HL-60/S4 (cell line): ENCODE measurements around the gene TMEM255B.

Experiments
- in situ Hi-C: fragments of 300-500 bp; cut with MboI; formaldehyde crosslinking; loops from 2 replicates; pipeline ENCODE4 v1.14.3; 2022; ENCODE audit warnings: low sequenced_read_pairs

Gene TMEM255B

GRCh38 chr13:113766035-113766800 lies 7.2 kb downstream of the TMEM255B start:
- in situ Hi-C loops = no loop called here

GRCh38 chr13:113767366-113767765 lies 8.3 kb downstream of the TMEM255B start:
- in situ Hi-C loops = no loop called here

GRCh38 chr13:113768018-113768905 lies 9.2 kb downstream of the TMEM255B start:
- in situ Hi-C loops = no loop called here

DNA sequence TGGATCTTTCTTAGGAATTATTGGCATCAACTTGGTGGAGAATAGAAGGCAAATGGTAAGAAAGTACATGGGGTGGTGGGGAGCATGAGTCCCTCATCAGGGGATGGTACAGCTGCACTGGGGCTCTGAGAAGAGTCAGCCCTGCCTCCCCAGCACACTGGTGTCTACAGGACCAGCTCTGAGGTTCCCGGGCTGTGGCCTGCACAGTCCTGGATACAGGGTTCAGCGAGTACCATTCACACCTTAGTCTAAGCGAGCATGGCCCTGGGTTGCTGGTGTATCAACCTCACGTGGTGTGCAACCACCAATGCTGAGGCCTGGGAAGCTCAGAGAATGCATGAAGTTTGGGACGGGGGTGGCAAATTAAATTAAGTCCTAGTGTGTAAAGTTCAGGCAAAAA lies 10.1 kb downstream of the TMEM255B start:
- in situ Hi-C loops = no loop called here

- in situ Hi-C loops = no loop called here
These were observed 10.9 kb downstream of the TMEM255B start for GRCh38 chr13:113769881-113770280.

- in situ Hi-C loops = no loop called here
These were observed 11.4 kb downstream of the TMEM255B start for GRCh38 chr13:113770441-113770840.

- in situ Hi-C loops = no loop called here
These were observed 11.9 kb downstream of the TMEM255B start for GRCh38 chr13:113770937-113771336.

- in situ Hi-C loops = no loop called here
These were observed 12.8 kb downstream of the TMEM255B start for GRCh38 chr13:113771709-113772331.

DNA sequence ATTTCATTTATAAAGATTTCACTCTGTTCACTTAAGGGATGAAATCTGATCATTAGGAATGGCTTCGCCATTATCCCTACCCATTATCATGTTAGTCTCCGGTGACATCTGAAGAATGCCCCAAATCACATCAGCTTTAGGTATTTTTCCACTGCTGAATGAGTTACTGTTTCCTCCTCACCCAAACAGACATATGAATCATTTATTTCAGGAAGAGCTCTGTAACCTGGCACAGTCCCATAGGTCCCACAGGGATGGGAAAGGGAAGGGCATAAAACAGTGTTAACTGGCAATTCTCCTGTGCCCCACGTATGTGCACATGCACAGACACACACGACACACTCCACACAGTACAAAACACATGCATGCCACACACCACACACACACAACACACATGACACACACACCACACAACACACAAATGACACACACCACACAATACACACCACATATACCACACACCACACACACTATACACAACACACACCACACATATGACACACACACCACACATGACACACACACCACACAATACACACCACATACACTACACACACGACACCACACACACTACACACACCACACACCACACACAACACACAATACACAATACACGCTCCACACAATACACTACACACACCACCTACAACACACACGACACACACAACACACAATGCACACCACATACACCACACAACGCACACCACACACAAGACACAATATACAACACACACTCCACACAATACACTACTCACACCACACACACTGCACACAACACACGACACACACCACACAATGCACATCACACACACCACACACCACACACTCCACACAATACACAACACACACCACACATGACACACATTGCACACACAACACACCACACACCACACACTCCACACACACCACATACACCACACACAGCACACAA lies 15.4 kb downstream of the TMEM255B start:
- in situ Hi-C loops = no loop called here

DNA sequence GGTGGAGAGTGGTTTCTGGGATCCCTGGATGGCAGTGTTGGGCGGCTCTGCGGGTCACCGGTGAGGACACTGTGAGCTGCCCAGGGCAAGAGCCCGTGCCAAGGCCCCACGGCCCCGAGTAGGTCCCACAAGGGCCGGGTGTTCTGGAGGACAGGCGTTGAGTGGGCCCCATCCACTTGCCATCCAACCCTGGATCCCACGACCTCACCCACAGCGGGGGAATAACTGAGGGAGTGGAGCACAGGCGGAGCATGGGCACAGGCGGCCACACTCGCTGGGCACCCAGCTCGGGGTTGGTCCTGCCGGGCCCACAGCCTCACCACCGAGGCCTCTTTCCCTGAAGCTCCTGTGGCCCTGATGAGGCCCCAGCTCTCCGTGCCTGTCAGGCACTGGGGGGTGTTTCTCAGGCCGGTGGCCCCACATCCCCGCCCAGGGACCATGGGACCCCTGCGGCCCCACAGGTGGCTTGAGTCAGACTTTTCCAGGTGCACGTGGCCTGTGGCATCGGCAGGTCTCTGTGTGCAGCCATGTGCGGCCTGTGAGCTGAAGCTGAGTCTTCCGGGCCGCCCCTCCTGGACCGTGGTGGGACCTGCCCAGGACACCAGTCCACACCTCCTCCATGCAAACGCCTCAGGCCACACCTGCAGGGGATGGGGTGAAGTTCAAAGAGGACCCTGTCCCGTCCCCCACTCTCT lies 16.6 kb downstream of the TMEM255B start:
- in situ Hi-C loops = no loop called here

GRCh38 chr13:113776231-113777125 lies 17.5 kb downstream of the TMEM255B start:
- in situ Hi-C loops = no loop called here

- in situ Hi-C loops = no loop called here
These were observed 18.6 kb downstream of the TMEM255B start for GRCh38 chr13:113777311-113778260.

- in situ Hi-C loops = no loop called here
These were observed 22.5 kb downstream of the TMEM255B start for GRCh38 chr13:113781571-113781970.

DNA sequence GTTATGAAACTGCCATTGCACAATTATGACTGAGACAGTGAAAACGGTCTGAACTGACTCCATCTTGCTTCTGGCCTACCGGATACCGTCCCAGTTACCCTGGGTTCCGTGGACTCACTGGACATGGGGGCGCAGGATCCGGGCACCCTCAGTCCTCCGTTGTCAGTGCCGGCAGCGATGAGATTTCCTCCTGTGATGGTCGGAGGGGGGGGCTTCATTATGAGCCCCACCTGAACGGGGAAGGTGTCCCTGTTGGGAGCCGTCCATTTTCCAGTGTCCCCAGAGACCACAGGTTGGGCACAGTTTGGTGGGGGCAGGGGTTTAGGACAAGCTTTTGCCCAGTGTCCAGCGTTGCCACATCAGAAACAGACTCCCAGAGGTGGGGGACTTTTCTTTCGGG lies 23.4 kb downstream of the TMEM255B start:
- in situ Hi-C loops = no loop called here

GRCh38 chr13:113783200-113783881 lies 24.3 kb downstream of the TMEM255B start:
- in situ Hi-C loops = no loop called here

GRCh38 chr13:113783966-113784644 lies 25.1 kb downstream of the TMEM255B start:
- in situ Hi-C loops = no loop called here

- in situ Hi-C loops = no loop called here
These were observed 25.6 kb downstream of the TMEM255B start for GRCh38 chr13:113784645-113785024.
